IPS-18c (cell line): ENCODE results near the gene SCTR.

Experiments used
- H3K4me3 ChIP-seq: 2 replicates; pipeline ENCODE4 v1.7.0; 2013; ENCODE audit warnings: low read depth, mild to moderate bottlenecking, low read length, moderate library complexity; ENCODE audit not compliant: insufficient read depth
- H3K9me3 ChIP-seq: one replicate; pipeline ENCODE4 v1.6.1; 2013; ENCODE audit warnings: mild to moderate bottlenecking, low read length, moderate library complexity; ENCODE audit not compliant: control insufficient read depth, insufficient read depth

The SCTR gene

GRCh38 chr2:119431155-119431975, 92.9 kb downstream of the SCTR start, which contains the start of gene TMEM37:
TSS of gene TMEM37 (plus strand) at chr2:119431854. CDS start at chr2:119431904, 50 bp downstream.
- H3K9me3 ChIP-seq, result no peaks in the 10 kb centered on the region
- peak within 1 kb of the TSS; percentile 75 for H3K4me3 ChIP-seq

DNA sequence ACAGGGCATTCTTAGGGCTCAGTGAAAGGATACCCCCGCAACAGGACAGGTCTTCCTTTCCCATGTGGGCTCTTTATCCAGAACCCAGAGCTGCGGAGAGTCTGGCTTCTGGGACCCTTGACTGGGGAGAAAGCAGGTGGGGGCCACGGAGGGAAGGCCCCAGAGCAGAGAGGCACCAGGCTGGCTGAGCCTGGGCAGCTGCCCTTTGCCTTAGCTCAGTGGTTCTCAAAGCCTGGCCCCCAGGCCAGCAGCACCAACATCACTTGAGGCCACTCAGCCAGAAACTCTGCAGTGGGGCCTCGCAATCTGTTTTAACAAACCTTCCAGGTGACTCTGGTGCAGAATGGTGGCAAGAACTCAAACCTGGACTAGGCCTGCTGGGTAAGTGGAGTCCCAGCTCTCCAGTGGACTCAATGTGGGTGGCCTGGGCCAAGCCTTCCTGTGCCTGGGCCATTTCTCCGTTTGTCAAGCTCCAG, 94.2 kb downstream of the SCTR start:
- Histone ChIP-seq H3K4me3 (no peak overlapping the region), H3K9me3 (no peaks in the 10 kb centered on the region)

- no peak overlapping the region for H3K4me3 ChIP-seq
- no peaks in the 10 kb centered on the region for H3K9me3 ChIP-seq
Measured at GRCh38 chr2:119429225-119429981, 94.9 kb downstream of the SCTR start.

- H3K4me3 ChIP-seq, result no peak overlapping the region
- no peaks in the 10 kb centered on the region for H3K9me3 ChIP-seq
Measured at GRCh38 chr2:119428488-119429224, 95.6 kb downstream of the SCTR start.

- no peaks in the 10 kb centered on the region for H3K9me3 ChIP-seq
- no peak overlapping the region for H3K4me3 ChIP-seq
Measured at GRCh38 chr2:119427756-119428155, 96.5 kb downstream of the SCTR start.

DNA sequence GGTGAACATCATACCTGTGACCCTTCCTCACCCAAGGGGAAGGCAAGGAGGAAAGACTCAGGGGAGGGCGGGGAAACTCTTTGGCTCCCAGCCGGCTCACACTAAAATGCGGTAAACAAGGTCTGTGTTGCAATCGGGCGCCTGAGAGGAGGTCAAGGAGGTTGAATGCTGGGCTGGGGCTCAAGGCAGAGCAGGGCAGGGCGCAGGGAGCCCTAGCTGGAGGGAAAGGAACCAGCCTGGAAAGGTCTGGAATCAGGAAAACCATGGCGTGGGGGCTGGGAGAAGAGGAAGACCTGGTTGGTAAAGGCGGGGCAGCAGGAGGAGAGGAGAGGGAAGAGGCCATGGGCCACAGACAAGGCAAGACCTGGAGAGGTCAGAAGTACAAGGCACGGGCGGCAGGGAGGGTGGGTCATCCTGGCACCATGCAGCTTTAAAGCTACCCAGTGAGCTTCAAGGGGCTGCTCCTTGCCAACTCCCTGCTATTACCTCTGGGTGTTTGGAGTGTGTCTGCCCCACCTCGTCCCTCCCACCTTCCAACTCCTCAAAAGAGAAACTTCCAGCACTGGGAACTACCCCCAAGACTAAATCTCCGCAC, 97.4 kb downstream of the SCTR start:
- Histone ChIP-seq H3K9me3 (peaks cover 3% of the 10 kb centered on the region), H3K4me3 (no peak overlapping the region)

DNA sequence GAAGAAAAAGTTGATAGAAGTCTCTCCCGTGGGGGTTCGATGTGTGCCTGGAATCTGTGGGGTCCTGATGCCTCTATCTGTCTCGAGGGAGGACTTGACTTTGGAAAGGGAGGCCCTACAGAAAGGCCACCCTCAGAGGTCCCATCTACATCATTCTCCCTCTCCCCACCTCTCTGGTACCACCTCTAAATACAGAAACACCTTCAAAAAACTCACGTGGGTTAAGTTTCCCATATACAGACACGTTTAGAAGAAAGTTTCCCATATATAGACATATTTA, 97.9 kb downstream of the SCTR start:
- H3K4me3 ChIP-seq, result no peak overlapping the region

DNA sequence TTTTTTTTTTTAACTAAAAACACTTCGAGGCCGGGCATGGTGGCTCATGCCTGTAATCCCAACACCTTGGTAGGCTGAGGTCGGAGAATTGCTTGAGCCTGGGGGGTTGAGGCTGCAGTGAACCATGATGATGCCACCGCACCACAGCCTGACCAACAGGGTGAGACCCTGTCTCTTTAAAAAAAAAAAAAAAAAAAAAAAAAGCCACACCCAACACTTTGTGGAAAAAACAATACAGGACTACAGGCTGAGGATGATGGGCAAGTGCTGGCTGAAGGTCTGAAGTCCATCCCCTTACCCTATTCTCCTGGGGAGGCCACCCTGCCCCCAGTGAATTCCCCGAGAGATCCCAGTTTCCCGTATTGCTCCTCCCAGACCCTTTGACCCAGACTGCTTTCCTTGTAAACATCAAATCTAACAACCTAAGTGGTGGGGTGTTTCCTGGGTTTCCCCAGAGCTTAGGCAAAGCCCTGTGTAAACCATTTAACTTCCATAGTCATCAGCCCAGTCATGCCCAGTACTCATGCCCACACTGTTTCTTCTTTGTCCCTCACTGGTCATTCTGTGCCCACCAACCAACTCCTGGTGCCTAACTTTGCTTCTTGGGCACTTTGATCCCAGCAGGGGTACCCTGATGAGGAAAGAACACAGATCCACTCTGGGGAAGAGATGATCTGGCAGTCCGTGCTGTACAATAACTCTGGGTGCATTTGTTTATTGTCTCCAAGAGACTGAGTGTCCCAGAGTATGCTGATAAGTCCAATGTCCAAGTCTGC, 98.5 kb downstream of the SCTR start:
- Histone ChIP-seq H3K4me3 (no peak overlapping the region), H3K9me3 (peaks cover 8% of the 10 kb centered on the region)

More for the DNA sequence above, 97.9 kb downstream of the SCTR start:
- peaks cover 6% of the 10 kb centered on the region for H3K9me3 ChIP-seq

GRCh38 chr2:119425119-119425405, 99.2 kb downstream of the SCTR start:
- H3K9me3 ChIP-seq, result peaks cover 8% of the 10 kb centered on the region
- no peak overlapping the region for H3K4me3 ChIP-seq

DNA sequence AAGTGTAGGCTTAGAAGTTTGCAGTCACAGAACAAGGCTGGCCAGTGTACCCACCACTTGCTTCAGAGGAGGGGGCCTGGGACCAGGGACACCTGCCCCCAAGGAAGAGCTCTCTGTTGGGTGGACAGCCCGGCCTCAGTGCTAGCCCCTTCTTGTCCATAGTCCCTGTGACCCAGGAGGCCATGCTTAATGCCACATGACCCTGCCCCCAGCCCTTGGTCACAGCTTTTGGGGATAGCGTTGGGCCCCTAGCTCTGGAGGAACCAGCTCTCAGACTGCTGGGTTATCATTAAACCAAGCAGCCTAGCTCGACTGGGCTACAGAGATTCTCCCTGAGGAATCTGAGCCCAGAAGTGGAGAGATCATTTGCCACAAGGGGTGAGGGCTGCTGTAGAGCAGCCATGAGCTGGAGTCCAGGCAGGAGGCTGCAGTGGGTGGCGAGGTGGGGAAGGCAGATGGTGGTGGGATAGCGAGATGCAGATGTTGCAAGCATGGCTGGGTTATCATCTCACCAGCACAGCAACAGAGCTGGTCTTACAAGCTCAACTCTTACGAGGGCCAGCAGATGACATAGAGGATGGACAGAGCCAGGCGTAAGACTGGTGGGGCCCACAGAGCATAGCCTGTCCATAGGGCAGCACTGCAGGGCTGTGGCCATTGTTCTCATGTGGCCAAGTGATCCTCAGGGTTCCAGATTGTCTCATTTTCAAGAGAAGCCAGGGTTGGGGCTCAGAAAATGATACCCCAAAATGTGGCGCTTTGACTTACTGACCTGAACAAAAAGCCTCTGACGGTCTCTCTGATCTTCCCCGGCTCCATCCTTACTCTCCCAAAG, 99.8 kb downstream of the SCTR start:
- H3K4me3 ChIP-seq, result no peak overlapping the region; the same call in 1 of the 2 replicates
- H3K9me3 ChIP-seq, result peaks cover 8% of the 10 kb centered on the region

- Histone ChIP-seq H3K4me3 (no peak overlapping the region), H3K9me3 (peaks cover 8% of the 10 kb centered on the region)
Measured at GRCh38 chr2:119423811-119424210, 100.5 kb downstream of the SCTR start.

DNA sequence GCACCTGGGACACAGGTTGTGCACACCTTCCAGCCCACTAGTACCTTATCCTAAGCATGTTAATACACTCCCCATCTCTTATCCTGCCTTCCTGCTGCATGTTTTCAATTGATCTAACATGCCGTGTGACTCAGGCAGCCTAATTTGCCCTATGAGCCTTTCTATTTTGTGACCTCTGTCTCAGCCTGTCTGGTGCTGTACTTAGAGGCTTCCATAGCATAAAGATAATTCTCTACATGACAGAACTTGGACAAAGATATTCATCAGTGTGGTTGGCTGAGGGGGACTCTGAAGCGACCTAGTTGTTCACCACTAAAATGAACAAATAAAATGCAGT, 101.2 kb downstream of the SCTR start:
- H3K9me3 ChIP-seq, result peaks cover 8% of the 10 kb centered on the region
- H3K4me3 ChIP-seq, result no peak overlapping the region

- no peak overlapping the region for H3K4me3 ChIP-seq
- H3K9me3 ChIP-seq, result peaks cover 8% of the 10 kb centered on the region
Measured at GRCh38 chr2:119422360-119423107, 101.7 kb downstream of the SCTR start.

- Histone ChIP-seq H3K9me3 (peaks cover 8% of the 10 kb centered on the region), H3K4me3 (no peak overlapping the region)
Measured at GRCh38 chr2:119421741-119422140, 102.5 kb downstream of the SCTR start.

DNA sequence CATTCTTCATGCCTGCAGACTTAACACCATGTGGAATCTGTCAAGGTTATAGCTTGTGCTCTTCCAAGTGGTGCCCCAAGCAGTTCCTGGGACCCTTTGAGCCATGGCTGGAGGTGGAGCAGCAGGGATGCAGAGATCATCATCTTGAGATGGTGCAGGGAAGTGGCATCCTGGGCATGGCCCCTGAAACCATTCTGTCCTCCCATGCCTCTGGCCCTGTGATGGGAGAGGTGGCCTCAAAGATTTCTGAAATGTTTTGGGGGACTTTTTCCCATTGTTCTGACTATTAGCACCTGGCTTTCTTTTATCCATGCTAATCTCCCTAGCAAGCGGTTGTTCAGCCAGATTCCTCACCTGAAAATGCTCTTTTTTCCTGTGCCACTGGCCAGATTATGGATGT, 103.0 kb downstream of the SCTR start:
- Histone ChIP-seq H3K9me3 (peaks cover 8% of the 10 kb centered on the region), H3K4me3 (no peak overlapping the region)
